HG03135 (cell line): ENCODE results near the gene FCRL4.
A peak's percentile ranks its signal among the peaks of the same experiment; 100 is the strongest.

Experiments used
- ATAC-seq: cut with Tn5 transposase; IDR thresholded peaks from one replicate; pipeline ENCODE4 v1.9.1; 2021; ENCODE audit warnings: mild to moderate bottlenecking, moderate library complexity; ENCODE audit not compliant: unreplicated experiment

The FCRL4 gene

DNA sequence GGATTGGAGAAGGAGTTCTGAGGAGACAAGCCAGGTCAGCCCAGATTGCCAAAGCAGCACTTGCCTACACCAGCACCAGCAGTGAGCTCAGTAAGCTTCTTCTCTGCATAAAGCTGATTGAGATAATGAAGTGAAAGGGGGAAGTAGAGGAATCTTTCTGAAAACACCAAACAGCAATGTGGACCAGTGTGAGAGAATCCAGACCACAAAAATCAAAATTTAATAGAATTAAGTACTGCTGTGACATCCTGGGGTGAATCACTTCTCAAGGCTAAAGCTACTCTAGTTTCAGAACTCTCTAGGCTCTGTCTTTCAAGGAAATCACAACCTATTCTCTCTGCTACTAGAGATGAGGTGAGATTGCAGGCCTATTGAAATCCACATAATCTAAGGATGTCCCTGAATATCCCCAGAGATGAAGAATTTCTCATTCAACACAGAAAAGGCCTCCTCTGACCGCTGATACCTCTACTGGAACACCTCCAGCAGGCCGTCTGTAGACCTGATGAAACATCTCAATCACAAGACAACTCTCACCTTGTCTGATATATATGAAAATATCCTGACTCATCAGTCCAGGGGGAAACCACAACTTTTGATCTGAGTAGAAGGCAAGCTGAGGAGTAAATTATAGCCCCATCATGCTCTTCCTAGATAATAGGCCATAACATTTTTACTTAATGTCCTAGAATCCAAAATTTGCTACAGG, at the start of gene FCRL4:
Gene FCRL4, minus strand, starts transcription at position 127 of the 709 bp plus-strand sequence. CDS start 141 bp downstream, outside the sequence.
- peak; percentile 66 for ATAC-seq

DNA sequence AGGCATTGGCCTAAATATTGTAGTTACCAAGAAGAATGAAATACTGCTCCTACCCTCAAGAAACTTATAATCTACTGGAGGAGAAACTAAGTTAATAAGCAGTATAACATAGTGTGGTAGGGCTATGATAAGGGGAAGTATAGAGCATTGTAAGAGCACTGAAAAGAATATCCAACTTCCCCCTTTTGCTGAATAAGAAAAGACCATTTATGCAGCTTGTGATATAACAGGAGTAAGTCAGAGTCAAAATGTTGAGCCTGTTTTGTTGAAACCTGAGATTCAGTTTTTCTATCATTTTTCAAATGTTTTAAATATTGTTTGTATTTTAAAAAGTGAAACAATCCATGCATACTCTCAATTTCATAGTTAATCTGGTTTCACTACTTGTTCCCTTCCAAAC, 48.3 kb upstream of the FCRL4 start:
- ATAC-seq = no peak

DNA sequence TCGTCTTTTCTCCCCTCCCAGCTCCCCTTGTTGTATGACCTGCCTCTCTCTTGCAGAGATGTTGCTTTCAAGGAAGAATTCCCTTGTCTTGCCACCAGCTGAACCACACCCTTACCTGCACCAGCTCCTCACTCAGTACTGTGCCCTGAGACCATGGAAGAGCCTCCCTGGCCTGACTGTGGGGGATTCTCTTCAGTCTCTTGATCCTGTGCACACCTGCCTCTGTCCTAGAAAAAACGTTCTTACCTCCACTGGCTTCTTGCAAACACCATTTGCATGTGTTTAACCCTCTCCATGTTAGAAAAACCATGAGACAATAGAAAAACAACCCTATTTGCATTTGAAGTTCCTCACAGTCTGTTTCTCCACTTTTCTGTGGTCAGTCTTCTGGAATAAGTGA, 43.3 kb upstream of the FCRL4 start:
- ATAC-seq = no peak

DNA sequence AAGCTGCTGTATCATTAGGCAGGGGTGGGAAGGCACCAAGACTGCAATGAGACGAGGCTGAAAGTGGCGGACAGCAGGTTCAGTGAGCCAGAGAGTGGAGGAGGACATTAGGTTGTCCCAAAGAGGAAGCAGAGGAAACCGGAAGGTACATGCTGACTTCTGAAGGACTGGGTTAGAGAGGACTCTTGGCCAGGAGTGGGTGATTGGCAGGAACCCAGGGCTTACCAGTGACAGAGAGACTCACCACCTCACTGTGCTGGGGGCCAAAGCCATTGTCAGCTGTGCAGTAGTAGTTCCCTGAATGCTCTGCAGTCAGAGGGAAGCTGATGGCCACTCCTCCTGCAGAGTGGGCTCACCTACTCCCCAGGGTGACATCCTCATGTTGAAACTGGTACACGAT, 41.9 kb upstream of the FCRL4 start:
- ATAC-seq = no peak

DNA sequence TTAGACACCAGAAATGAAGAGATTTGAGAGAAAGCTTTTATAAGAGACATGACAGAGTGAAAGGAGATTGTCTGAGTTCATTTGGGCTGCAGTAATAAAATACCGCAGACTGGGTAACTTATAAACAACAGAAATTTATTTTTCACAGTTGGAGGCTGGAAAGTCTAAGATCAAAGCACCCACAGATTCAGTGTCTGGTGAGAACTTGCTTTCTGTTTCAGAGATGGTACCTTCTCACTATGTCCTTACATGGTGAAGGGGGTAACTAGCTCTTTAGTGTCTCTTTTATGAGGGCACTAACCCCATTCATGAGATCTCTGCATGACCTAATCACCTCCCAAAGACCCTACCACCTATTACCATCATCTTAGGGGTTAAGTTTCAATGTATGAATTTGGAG, 30.9 kb upstream of the FCRL4 start:
- no peak for ATAC-seq

DNA sequence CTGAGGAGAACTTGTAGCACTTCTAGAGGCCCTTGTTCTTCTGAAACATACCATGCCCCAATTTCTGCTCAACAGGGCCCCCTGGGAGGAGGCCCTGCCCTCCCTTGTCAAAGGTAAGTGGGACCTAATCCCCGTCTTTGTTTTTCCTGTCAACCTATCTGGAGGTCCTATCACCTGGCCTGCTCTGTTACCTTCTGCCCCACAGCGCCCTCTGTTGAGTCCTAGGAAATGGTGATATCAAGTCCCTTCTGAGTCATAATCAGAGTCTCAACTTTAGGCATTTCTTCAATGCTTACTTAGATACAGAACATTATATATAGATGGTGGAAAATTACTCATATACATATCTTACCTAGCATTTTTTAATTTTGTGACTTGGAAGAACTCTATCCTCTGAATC, 28.2 kb upstream of the FCRL4 start:
- ATAC-seq = no peak

DNA sequence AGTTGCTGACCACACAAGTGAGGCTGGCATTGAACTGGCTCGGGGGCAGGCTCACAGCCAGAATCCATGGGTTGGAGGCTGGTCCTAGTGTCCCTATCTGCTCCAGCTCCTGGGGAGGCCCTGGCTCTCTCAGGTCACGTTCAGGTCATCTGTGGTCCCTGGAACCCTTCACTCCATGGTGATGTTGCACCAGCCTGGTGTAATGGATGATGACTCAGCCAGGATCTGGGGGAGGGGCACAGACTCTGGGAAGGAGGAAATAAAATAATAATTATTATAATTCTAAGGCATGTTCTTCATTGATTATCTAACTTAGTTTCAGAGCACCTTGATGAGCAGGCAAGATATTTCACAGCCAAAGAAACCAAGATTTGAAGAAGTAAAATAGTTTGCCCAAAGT, 26.6 kb upstream of the FCRL4 start:
- ATAC-seq = no peak

DNA sequence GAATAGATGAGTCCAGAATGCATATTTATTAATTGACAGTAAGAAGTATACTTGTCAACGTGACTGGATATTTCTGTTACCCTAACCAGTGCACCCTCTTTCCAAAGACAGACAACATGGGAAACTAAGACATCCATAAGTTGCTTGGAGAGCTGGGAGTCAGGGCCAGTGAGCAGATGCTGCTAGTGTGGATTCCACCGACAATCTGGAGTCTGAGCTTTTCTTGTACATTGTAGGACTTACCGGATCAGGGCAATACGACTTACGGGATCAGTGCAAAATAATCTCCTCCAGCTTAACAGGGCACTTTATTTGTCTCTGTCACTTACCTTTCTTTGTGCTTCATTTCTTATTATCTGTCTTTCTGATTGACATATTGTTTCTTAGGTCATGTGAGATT, 24.6 kb upstream of the FCRL4 start:
- ATAC-seq = no peak

DNA sequence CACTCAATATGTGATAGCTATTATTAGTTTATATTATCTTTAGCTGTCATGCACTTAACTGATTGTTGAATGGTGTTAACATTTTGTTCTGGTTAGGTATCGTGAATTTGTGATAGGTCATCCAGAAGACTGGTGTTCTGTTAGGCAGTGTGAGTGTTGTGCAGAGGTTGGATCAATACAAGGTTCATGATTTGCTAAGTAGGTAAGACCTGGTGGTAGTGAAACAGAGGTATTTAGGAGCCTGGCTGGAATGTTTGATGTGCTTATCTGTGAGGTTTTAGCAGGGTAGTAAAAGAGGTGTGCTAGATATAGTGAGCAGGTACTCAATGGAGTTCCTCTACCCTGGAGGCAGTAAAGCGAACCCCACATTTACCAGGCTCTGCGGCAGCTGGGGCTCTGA, 20.3 kb upstream of the FCRL4 start:
- ATAC-seq = no peak

DNA sequence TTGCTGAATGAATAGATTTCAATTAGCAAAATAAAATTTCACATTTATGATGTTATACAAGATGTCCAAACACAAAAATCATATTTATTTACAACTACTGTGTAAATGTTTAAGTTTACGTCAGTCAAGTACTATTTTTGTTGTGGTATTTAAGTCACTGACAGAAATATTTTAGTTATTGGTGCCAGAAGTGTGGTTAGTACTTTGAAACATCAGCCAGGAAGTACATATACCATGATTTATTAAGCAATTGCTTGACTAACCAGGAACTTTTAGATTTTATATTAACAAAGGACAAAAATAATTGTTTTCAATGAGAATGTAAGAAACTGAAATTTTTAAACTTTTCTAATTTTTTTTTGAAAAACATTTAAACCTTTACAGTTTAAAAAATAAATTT, 2.4 kb upstream of the FCRL4 start:
- no peak for ATAC-seq

DNA sequence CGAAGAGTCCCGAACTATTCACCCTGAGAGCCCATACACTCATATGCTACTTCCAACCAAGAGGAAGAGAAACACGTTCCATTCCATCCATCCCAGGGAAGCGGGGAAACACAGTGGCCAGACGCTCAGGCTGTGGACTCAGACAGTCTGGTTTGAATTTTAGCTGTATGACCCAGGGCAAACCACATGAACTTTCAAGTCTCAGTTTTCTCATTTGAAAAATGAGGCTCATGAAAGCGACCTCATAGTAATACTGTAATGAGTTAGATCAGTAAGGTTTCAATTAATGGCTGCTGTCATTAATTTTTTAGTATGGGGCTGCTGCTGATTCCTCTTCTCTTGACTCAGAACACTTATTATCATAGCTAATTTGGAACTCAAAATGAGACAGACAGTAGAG, 1.5 kb downstream of the FCRL4 start:
- peak; percentile 49 for ATAC-seq

DNA sequence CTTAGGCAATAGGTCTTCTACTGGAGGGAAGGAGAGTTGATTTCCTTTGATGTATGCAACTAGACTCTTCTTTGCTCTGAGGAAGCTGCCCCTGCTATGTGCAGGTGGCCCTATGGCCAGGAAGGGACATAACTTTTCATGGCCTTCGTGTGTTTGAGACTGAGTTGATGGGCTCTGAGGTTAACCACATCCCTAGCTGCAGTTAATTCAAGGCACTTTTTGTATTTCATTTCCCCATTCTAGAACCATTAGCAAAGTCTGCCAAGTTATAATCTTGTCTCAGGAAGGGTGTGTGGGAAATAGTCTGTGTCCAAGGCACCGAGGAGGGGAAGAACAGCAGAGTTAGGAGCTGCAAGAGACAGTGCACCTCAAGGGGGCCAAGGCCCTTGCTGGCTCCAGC, 2.5 kb downstream of the FCRL4 start:
- ATAC-seq = peak; percentile 61

DNA sequence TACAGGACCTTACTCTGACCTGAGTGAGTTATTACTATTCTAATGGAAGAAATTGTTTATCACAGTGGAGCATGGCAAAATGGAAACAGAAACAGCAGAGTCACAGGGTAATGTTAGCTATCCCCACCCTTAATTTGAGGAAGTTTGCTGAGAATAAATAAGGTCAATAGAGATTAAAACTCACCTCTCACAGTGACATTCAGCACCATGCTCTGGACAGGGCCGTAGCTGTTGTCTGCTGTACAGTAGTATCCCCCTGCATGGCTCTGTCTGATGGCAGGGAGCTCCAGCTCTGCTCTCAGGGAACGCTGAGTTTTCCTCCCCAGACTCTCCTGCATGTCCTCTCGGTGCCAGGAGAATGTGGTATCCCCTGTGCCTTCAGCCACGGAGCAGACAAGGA, 11.9 kb downstream of the FCRL4 start:
- no peak for ATAC-seq

DNA sequence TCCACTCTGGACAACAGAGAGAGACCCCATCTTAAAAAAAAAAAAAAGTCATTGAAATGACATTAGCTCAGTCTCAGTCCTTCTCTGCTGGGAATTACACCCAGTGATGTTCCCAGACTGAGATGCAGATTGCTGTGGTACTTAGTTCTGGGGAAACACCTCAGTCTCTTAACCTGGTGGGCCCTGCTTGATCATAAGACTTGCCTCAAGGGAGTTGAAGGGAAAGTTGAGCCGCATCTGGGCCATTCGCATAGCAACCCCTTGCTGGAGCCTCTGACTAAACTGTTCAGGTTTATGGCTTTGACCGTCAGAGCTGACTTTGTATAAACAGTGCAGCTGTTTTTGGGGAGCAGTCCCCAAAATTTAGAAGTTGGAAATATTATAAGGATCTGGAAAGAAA, 13.4 kb downstream of the FCRL4 start:
- ATAC-seq = no peak

DNA sequence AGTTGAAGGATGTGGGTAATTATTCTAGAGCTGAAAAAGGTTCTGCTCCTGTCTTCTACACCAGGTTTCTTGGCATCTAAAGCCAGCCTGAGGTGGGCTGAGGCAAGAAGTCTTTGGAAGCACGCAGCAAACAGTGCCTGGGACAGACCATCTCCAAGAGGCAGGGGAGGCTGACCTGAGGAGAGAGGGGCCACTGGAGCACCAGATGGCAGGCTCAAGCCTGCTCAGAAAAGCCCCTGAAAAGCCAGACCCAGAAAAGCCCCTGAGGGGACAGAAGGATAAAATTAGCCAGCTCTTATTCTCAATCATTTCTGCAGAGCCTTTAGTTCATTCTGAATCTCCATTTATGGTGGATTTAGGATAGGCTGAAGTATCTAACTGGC, 17.1 kb downstream of the FCRL4 start:
- no peak for ATAC-seq

DNA sequence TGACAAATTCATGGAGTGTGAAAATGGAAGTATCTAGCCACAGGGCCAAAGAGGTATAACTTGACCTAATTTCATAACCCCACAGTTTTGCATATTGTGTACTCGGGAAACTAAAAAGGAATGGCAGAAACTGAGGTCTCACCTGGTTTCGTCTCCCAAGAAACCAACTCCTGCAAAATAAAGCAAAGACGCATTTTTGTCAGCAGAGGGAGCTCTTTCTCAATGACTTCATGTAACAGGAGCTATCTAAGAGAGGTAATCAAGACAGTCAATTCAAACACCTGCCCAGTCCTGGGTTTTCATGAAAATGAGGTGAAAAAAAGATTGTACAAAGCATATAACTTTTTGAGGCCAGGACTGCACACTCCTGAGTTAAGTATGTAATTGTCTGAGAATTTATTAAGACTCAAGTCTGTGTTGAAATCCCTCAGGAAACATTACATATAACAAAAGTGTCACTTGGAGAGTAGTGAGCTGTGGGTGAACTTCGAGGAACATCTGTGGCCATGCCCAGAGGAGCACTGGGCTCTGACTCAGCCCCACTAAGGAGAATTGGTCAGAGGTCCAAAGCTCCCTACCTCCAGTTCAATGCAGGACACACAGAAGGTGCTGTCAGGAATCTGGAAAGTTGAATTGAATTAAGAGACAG, 17.6 kb downstream of the FCRL4 start:
- no peak for ATAC-seq

DNA sequence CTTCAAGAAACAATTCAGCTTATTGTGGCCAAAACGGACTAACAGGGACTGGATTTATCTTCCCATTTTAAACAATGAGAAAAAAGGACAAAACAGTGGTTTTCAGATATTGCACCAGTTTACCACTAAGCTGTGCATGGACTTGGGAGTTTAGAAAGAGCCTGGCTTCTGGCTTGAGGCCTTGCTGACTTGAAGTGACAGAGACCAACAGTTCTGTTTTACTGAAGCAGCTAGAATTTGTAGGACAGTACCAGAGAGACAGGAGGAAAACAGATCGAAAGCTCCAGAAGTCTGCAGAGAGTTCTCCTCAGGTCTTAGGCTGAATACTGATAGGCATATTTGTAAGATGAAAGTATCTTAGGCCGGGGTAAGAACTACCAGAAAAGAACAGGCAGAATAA, 20.5 kb downstream of the FCRL4 start:
- no peak for ATAC-seq

DNA sequence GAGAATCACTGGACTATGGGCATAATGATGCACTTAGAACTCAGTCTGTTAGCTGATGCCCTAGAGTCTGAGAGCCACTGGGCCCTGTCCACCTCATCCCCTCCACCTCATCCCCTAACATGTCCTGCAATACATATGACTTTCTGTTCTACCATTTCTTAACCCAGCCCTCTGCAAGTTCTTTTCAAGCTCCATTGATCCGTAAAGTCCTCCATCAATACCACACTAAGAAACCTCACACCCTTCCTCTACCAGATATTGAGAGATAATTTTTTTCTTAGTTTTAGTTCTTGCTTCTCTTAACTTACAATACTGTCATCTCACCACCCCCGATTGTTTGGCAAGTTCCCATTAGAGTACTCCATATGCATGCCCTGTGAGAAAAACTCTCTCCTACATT, 22.1 kb downstream of the FCRL4 start:
- peak; percentile 61 for ATAC-seq

DNA sequence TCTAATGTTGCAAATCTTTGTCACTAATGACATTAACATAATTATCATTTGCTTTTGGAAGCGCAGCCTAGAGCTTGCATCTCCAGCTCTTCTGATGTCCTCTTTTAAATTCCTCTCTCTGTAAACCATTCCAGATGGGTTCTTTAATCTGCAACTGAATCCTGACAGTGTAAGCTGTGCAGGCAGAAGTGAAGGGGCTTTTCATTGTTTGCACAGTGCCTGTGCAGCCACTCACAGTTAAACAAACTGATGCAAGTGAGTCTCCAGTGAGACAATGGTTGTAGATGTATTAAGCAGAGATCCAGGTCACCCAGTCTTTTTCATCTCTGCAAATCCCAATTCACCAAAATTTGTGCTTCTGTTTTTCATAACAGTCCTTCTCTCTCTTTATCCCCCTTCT, 23.0 kb downstream of the FCRL4 start:
- no peak for ATAC-seq

DNA sequence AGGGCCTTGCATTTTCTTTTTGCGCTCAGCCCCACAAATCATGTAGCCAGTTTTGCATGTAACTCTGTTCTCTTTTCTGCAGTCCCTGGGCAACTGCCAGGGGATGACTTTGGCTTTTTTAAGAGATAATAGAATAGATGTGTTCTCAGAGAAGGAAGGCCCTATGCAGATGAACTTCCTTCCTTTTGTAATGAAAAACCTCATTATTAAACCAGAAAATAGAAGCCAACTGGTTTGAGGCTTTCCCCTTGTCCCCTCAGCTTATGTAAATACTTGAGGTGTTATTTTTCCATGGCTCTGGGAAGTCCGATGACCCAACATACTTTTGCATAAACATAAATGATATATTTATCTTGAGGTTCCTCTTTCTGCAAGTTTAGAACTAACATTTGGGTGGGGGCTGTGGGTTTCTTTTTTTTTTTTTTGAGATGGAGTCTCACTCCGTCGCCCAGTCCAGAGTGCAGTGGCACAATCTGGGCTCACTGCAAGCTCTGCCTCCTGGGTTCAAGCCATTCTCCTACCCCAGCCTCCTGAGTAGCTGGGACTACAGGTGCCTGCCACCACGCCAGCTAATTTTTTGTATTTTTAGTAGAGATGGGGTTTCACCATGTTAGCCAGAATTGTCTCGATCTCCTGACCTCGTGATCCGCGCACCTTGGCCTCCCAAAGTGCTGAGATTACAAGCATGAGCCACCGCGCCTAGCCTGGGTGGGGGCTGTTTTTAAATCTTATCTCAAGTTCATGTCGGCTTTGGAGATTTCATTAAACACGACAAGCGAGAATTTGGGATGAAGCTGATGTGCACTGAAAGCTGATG, 31.2 kb downstream of the FCRL4 start:
- no peak for ATAC-seq

DNA sequence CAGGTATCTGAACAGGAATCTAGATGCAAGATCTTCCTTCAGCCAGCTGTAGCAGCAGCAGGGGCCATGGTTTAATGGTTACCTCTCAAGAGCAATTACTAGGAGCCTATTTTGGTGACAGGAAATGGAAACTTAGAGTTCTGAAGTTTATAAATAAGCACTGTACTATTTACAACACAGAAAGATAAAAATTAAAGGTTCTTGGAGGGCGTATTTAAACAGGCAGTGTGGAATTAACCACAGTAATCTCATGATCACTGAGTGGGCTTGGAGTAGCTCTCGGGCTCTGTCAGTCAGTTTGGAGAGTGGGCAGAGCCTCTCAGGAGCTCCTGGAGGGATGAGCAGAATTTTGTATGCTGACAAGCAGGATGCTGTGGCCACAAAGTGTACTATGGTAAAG, 35.4 kb downstream of the FCRL4 start:
- peak; percentile 66 for ATAC-seq

DNA sequence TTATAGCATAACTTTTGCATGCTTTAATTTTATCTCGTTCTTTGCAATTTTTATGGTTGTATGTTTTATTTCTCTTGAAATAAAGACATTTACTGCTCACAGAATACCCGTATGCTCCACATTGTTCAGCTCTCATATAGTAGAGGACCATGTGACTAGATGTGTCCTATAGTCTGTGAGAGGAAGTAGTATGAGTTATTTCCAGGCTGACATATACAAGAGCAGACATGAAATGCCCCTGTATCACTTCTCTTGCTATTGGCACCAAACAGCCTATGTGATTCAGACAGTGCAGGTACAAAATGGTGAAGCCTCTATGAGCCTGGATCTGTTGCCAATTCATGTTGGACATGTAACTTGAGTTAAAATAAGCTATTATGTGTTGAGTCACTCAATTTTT, 39.8 kb downstream of the FCRL4 start:
- no peak for ATAC-seq
